Activated gamma-delta T cell treated with Interleukin-2 at 50 U/mL for 16 hours (primary cell): ENCODE results near the gene CDC25A.

ENCODE experiments used
- DNase-seq: peaks from one replicate; pipeline ENCODE4 v3.0.0-alpha.2; 2020

The CDC25A gene

DNA sequence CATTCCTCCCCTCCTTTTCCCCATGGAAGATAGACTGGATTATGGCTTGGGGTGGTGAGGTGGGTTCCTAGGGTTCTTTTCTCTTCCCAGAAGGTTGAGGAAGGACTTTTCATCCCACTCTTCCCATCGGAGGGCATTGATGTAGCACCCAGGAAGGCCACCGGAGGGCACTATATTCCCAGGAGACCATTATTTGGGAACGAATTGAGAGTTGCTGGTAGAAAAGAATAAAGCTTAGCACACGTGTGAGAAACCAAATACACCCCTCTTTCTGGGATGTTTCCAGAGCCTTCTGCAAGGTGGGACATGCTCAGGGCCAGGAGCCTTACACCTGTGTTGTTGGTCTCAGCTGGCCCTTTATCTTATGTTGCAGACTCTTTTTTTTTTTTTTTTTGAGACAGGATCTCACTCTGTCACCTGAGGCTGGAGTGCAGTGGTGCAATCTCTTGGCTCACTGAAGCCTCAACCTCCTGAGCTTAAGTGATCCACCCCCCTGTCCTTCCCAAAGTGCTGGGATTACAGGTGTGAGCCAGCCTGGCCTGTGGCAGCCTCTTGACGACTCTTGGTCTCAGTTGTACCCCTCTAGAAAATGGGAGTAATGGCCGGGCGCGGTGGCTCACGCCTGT is 6.3 kb upstream of the CDC25A start:
- no peak for DNase-seq

DNA sequence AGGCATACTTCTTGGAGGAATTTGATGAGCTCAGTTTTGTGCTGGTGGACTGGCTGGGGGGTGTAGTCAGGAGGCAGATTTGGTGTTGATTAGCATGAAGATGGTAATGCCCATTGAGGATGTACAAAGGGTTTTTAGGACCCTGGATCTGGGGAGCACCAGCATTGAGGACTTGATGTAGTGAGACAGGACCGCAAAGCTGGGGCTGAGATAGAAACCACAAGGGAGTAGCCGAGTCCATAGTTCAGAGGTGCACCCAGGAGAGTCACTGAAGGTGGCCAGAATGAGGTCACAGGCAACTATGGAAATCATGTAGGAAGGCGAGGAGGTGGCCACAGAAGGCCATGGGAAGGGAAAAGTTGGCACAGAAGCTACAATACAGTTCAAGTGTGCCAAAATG is 2.7 kb upstream of the CDC25A start:
- no peak for DNase-seq

DNA sequence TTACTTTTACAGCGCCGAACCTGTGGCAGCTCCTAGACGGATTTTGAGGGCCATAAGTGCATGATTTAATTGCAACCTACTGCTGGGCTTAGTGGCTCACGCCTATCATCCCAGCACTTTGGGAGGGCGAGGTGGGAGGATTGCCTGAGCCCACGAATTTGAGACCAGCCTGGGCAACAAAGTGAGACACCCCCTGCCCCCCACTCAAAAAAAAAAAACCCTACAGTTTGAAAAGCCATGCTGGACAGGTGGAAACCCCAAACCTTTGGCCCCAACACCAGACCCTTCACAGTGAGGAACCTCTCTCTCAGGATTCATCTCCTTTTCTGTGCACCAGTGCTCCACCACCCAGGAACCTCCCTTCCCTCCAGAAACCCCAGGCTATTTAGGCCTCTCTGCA is 1.1 kb upstream of the CDC25A start:
- no peak for DNase-seq

DNA sequence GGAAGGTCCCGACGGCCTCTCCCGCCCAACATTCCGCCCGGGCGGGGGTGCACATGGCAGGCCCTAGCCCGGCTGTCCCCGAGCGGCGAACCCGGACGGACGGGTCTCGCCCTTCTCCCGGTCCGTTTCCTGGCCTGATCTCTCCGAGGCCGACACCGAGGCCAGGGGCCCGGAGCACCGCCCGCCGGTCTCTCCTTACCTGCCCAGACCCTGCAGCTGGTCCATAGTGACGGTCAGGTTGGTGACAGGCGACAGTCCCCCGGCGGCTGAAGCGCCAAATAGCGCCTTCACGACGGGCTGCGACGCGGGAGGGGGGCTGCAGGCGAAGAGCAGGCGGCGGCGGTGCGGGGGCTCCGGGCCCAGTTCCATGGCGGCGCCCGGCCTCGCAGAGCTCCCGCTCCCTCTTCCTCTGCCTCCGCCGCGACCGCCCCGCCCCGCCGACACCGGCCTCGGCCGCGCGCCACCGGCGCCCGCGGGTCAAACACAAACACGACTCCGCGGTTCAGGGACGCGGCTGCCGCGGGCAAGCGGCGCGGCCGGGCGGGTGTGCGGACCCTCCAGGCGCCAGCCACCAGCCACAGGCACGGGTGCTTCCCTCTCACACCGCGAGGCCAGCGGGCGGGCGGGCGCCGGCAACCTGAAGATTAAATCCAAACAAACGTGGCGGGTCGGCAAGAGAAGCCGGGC is 495 bp downstream of the CDC25A start:
- DNase-seq: no peak

DNA sequence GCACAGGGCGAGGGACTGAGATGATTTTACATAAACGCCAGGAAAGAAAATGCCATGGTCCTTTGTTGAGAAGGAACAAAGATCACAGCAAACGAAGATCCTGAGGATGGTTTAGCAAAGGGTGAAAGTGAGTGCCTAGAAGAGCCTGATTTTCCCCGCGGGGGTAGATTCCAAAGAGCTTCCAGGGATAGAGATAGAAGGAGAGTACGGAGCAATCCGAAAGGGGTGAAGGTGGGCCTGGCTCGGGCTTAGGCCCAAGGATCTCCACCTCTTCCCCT is 977 bp downstream of the CDC25A start:
- DNase-seq: no peak

DNA sequence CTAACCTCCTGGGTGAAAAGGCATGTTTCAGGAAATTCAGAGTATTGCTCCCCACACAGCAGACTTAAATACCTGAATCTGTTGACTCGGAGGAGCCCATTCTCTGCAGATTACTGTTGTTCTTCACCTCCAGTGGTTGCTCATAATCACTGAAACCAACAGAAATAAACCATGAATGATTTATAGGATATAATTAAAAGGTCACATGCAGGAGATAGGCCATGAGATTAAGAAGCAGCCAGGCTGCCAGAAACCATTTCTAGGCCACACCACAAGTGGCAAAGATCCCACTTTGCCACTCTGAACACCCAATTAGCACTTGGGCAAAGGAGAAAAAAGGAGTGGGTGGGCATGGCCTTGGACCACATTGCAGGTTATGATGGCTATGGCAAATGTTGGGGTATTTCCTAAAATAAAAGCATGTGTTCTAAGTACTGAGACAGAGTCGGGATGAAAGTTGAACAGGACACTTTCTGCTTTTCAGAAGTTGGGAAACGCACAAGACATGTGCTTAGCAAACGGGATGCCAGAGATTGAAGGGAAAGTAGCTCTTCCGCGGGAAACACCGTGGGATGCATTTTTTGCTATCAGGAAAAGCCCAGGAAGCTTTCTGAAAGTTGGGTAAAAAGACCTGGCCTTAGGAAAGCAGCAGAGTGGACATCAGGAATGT is 1.5 kb downstream of the CDC25A start:
- DNase-seq: no peak

DNA sequence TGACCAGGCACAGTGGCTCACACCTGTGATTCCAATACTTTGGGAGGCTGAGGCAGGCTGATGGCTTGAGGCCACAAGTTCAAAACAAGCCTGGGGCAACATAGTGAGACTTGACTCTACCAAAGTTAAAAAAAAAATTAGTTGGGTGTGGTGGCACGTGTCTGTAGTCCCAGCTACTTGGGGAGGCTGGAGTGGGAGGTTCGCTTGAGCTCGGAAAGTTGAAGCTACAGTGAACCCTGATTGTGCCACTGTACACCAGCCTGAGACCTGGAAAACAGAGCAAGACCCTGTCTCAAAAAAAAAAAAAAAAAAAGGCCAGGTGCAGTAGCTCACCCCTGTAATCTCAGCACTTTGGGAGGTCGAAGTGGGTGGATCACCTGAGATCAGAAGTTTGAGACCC is 3.1 kb downstream of the CDC25A start:
- DNase-seq: no peak

DNA sequence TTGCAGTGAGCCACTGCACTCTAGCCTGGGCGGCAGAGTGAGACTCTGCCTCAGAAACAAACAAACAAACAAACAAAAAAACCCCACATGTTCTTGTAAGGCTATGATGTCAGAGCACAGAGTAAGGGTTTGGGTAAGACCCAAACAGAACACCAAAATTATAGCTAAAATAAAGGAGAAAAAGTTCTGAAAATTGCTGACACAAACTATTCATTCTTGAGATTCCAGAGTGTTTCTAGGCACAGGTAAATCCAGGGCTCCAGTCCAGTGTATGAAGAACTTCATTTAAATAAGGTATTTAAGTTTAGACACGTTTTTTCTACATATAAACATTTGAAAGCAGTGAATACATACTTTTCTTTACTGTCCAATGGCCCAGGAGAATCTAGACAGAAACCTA is 3.9 kb downstream of the CDC25A start:
- DNase-seq: no peak

DNA sequence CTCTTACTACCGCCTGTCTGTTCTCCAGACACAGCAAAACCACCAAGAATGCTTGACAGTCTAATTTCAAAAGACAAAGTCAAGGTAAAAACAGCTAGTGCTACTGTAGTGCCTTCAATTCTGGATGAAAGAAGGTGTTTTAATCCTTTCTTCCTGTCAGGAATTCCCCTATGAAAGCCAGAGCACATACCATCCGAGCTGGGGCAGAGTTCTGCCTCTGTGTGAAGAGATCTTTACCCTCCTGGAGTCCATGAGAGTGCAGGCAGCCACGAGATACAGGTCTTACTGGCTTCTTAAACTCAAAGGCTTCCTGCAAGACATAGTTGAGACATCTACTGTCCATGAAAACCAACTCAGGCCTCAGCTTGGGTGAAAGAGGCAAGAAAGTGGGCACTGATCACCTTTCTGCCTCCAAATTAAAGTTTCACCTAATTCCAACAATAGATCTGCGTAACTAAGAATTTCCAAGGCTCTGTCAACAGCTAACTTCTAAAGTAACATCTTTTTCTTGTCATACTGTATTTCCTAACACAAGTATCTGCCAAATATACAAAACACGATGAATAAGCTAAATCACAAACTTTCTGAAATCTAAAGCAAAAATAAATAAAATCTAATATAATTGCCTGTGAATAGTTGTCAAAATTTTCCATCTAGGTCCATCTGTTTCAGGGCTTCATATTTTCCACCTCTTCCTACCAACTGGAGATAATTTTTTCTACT is 7.5 kb downstream of the CDC25A start:
- no peak for DNase-seq

DNA sequence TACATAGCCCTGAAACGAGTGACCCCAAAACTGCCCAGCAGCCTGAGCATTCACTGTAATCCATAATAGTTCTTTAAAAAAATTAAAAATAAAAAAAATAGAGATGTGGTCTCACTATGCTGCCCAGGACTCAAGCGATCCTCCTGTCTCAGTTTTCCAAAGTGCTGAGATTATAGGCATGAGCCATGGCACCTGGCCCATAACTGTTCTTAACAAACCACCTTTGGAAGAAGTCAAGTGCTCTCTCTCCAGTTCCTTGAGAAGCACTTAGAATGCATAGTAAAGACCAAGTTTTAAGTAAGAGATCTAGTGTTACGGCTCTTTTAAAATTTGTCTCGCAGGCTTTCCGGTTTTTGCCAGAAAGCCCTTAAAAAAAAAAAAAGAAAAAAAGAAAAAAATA is 8.2 kb downstream of the CDC25A start:
- DNase-seq: no peak

DNA sequence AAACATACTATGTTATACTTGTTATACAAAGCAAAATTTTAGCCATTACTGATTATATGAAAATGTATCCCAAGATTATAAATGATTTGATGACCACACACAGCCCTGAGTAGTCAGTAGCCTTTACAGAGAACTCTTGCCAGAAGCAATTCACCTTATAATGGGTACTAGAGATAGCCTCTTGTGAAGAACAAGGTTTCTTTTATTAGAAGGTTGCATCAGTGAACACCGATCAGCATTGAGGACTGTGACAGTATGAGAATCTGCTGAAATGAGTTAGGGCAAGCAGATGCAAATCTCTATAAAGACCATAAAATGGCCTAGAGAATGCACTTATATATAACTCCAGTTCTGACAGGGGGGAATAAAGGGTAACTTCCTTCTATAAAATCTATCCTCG is 10.1 kb downstream of the CDC25A start:
- DNase-seq: no peak

DNA sequence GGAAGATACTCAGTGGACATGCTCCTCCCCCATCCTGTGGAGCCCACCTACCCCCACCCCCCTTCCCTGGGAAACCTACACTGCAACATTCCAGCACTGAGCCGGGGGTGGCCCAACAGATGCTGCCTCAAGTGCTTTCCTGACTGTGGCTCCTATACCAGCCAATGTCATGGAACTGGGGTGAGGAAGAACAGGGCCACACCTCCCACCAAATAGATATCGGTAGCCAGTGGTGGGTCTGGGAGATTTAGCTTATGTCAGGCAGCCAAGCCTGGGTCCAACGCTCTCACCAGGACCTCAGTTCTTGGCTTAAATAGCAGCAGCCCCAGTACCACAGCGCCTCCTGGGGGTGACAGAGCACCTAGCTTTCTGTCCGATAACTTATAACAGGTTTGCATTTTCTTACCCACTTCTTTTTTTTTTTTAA is 30.3 kb downstream of the CDC25A start:
- peak; percentile 22 for DNase-seq

DNA sequence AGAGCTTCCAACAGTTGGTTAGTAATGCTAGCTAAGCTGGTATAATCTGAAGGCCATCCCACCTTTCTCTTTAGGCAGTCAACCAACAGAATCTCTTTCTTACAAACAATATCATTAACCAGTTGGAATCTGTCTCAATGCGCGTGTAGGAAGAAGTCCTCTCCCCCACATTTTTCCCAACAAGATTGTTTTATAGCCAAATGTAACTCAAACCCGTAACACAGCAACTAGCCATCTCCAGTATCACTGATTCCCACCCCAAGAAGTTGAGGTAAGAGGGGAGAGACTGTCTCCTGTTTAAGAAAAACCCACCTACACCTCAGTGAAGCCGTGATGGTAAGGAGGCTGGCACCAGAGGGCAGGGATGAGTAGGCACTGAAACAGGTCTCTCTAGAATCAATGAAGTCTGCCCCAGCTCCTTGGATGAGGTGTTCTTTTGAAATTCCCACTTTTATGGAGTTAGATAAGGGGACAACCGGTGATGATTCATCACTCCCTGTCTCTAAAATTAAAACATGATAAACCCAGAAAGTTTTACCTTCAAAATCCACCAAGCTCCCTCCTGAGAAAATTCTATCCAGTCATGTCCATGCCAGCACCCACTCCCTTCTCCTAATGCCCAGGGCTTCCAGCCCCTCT is 30.9 kb downstream of the CDC25A start:
- DNase-seq: no peak

DNA sequence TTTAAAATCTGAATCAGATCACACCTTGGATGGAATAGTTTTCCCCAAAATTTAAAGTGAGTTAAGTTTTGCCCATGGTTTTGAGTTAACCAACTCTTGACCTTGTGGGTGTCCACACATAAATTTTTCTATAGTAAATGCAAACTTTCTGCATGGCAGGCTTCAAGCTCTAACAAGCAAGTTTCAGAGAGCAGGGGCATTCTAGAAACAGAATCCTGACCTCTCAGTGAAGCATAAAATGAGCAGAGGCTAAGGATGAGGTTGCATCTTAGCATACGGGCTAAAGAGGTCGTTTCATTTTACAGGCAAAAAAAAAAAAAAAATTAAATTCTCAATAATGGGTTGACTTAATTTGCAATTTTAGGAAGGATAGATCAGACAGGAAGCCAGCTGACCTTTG is 32.1 kb downstream of the CDC25A start:
- DNase-seq: no peak

DNA sequence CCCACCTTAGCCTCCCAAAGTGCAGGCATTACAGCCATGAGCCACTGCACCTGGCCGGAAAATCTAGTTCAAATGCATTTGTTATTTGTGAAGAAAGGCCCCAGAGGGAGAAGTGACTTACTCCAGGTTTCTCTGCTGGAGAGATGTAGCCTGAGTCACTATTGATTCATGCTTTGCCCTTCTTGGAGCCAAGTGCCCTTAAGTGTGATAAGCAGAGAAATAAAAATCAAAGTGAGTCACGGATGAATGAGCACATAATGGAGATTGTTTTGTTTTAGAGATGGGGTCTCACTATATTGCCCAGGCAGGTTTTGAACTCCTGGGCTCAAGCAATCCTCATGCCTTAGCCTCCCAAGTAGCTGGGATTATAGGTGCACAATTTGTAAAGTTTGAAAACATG is 33.1 kb downstream of the CDC25A start:
- no peak for DNase-seq

DNA sequence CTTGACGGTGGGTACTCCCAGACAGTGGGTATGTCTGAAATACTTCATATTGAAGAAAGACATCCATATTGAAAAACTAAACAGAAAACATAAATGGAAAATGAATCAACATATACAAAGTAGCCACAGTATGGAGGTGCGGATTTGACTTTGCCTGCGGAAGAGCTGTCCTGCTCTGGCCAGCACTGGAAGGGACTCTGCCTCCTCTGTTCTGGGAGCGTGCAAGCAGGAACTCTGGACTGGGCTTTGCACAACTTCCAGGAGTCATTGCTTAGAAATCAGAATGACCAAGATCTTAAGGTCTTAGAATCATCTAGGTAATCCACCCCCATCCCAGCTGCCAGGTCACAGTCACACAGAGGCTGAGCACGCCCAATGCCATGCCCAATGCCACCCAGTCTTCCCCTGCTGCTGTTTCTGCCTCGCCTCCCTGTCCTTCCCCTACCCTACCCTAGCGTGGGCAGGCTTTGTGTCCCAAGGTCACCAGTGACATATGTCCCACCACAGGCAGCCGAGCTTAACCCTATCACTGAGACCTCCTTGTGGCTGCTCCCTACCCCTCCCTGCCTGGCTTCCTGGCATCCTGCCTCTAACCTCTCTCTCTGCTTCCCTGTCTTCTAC is 36.3 kb downstream of the CDC25A start:
- DNase-seq: no peak

DNA sequence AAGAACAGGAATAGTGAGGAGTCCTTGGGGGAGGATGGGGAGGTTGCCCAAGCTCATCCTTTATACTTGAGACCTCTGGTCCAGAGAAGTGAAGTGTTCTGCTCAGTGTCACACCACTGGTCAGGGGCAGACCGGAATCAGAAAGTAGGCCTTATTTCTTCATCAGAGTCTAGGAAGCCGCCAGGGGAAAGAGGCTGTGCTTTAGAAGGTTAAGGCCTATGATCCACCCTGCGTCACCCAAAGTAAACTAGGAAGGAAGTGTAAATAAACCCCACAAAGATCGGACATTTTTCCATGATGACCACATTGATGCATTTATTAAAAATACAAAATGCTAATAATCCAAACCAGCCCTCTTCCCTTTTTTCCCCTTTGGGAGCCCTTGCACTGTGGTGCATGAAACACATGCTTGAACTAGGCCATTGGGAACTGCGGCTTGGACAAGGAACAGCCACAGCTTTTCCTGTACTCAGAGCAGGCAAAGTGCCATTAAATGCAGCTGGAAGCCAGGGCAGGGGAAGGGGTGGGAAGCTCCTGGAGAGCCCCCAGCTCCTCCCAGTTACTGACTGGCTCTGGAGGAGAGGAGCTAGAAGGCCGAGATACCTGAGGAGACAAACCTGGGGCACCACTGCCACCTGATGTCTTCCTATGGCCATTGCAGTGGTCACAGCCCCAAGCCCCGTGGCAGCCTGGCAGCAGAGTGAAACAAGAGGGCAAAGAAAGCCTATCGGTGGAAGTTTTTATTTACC is 37.0 kb downstream of the CDC25A start:
- DNase-seq: peak; percentile 35

DNA sequence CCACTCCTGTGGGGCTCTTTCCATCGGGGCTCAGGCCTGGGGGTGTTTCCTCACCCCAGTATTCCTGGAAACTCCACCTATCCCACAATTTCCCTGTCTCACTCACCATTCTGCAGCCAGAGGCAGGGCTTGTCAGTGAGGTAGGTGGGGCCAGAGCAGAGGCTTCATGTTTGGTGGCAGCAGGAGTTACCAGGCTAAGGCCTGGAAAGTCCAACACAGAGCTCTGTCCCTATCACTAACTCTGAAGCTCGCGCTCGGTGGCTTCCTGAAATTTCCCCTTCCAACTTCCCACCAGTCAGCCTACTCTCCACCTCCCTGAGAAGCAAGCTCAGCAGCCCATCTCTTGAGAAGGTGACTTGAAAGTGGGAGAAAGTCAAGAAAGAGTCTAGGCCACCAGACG is 44.2 kb downstream of the CDC25A start:
- no peak for DNase-seq

DNA sequence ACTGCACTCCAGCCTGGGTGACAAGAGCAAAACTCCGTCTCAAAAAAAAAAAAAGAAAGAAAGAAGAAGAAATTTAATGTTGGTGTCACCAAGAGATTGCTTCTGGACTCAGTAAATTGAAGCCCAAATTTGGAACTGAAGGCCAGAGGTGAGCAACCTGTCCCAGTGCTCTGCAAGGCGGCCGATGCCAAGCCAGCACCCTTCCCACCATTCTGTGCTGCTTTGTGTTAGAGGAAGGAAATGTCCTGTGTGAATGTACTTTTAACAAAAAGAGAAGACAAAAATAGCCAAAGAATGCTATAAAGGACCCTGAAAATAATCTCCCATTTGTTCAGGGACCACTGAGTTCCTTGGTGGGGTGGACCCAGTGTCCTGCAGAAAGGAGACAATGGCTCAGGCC is 44.6 kb downstream of the CDC25A start:
- DNase-seq: no peak

DNA sequence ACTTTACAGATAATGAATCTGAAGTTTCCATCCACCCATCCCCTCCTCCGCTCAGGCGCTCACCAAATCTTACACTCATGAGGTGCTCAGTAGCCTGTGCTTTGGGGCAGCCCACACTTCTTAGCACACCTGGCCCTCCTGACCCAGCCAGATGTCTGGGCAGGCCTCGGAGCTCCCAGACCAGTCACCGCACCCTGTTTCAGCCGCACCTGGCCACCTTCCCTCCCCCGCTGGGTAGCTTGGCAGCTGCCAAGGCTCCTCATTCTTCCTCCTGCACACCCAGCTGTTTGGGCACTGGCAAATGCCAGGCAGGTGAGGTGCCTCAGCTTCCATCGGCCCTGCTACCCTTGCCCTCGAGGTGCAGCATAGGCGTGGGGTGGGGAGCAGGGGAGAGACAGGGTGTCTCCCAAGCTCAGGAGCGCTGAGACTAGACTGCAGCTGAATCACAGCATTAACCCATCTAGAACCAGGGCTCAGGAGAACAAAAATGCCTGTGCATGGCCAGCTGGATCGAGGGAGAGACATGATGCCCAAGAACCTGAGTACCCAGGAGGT is 45.8 kb downstream of the CDC25A start:
- no peak for DNase-seq

DNA sequence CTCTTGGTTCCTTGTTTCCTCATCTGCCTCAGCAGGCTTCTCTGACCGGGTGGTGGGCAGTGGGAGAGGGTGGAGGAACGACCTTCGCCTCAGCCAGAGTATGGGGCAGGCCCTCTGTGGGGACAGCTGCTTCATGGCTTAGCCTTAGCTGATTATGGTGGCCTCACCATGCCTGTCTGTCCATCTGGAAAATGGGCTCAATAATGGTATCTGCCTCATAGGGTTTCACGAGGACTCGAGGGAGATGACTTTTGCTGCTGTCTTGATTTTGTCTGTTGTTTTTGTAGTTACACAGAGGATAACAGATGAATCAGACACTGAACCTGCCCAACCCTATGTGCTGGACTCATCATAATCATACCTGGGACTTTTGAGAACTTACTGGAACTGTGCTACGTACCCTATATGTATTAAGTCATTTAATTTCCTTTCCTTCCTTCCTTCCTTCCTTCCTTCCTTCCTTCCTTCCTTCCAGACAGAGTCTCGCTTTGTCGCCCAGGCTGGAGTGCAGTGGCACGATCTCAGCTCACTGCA is 46.5 kb downstream of the CDC25A start:
- no peak for DNase-seq
